Activated CD4-positive, alpha-beta T cell treated with anti-CD3 and anti-CD28 coated beads, Interleukin-2, amount 10 ng/mL, durations not matched to agents 24 days and 14 days (primary cell): ENCODE data around the gene MPDU1. TPM values are rescaled to one million over a fixed set of nuclear protein-coding genes. Genes with fewer than 3 reads are reported as not detected.

Experiments
- DNase-seq: peaks from one replicate; pipeline ENCODE4 v3.0.0; 2022
- H3K27ac Mint-ChIP-seq: one replicate; pipeline ENCODE4 v1.8.0; 2022; ENCODE audit warnings: mild to moderate bottlenecking, mixed read lengths
- H3K27me3 Mint-ChIP-seq: one replicate; pipeline ENCODE4 v1.8.0; 2022; ENCODE audit warnings: mixed read lengths
- H3K36me3 Mint-ChIP-seq: one replicate; pipeline ENCODE4 v1.8.0; 2022; ENCODE audit warnings: low read depth, mild to moderate bottlenecking, mixed read lengths
- H3K4me1 Mint-ChIP-seq: one replicate; pipeline ENCODE4 v1.8.0; 2021; ENCODE audit warnings: mixed read lengths
- H3K4me3 Mint-ChIP-seq: one replicate; pipeline ENCODE4 v1.8.0; 2022; ENCODE audit warnings: mild to moderate bottlenecking, moderate library complexity, mixed read lengths
- H3K9me3 Mint-ChIP-seq: one replicate; pipeline ENCODE4 v1.8.0; 2021; ENCODE audit warnings: mixed read lengths
- intact Hi-C: fragments of 100-400 bp; cut with micrococcal nuclease; formaldehyde crosslinking; loops from one replicate; pipeline ENCODE4 v1.15.1; 2023
- total RNA-seq: library from RNA; stranded (reverse); gene quantifications from 2 replicates; pipeline ENCODE4 v1.2.3, GENCODE V29; 2022

Gene MPDU1
- total RNA-seq, 1 donor from 2014 or later: 92.5 TPM

GRCh38 chr17:7570351-7570750, 13.3 kb upstream of the MPDU1 start:
- Mint-ChIP-seq H3K27ac (no peak overlapping the region), H3K4me1 (peaks cover 38% of the 10 kb centered on the region), H3K27me3 (peaks cover 2% of the 10 kb centered on the region), H3K9me3 (no peaks in the 10 kb centered on the region), H3K4me3 (no peak overlapping the region), H3K36me3 (peaks cover 72% of the 10 kb centered on the region)
- intact Hi-C loops: loop anchor here (10.0 kb wide), 1 partner anchor 264 kb away; the partner anchor contains the start of gene KDM6B
- DNase-seq: no peak

DNA sequence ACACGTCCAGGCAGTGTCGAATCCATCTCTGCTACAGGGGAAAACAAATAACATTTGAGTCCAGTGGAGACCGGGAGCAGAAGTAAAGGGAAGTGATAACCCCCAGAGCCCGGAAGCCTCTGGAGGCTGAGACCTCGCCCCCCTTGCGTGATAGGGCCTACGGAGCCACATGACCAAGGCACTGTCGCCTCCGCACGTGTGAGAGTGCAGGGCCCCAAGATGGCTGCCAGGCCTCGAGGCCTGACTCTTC, 11.4 kb upstream of the MPDU1 start:
- H3K4me1 Mint-ChIP-seq: peaks cover 54% of the 10 kb centered on the region
- H3K27me3 Mint-ChIP-seq: peaks cover 2% of the 10 kb centered on the region
- H3K27ac Mint-ChIP-seq: peak overlapping the region; percentile 100

GRCh38 chr17:7572588-7573323, 10.9 kb upstream of the MPDU1 start:
- Mint-ChIP-seq H3K4me3 (peak overlapping the region; percentile 95), H3K4me1 (peaks cover 55% of the 10 kb centered on the region), H3K27me3 (peaks cover 2% of the 10 kb centered on the region), H3K27ac (peak overlapping the region; percentile 100), H3K36me3 (peaks cover 78% of the 10 kb centered on the region), H3K9me3 (no peaks in the 10 kb centered on the region)
- peak; percentile 100 for DNase-seq
- intact Hi-C loops: loop anchor here (1.0 to 10.0 kb wide), 4 partner anchors 11 to 262 kb away; partner anchors contain the start of genes KDM6B, MPDU1, SENP3 and TP53

More for the DNA sequence above, 11.4 kb upstream of the MPDU1 start:
- no peak for DNase-seq
- H3K9me3 Mint-ChIP-seq: no peaks in the 10 kb centered on the region
- H3K4me3 Mint-ChIP-seq: peak overlapping the region; percentile 95
- H3K36me3 Mint-ChIP-seq: peaks cover 78% of the 10 kb centered on the region
- intact Hi-C loops: loop anchor here (1.0 to 10.0 kb wide), 4 partner anchors 11 to 263 kb away; partner anchors contain the start of genes KDM6B, MPDU1, SENP3 and TP53

GRCh38 chr17:7573324-7574080, 10.2 kb upstream of the MPDU1 start:
- Mint-ChIP-seq H3K4me3 (peak overlapping the region; percentile 95), H3K27ac (peak overlapping the region; percentile 100), H3K27me3 (peaks cover 2% of the 10 kb centered on the region), H3K36me3 (peaks cover 85% of the 10 kb centered on the region), H3K4me1 (peaks cover 62% of the 10 kb centered on the region), H3K9me3 (no peaks in the 10 kb centered on the region)
- intact Hi-C loops: loop anchor here (10.0 kb wide), 1 partner anchor 261 kb away; the partner anchor contains the start of gene KDM6B
- peak; percentile 96 for DNase-seq

- no peak for DNase-seq
- Mint-ChIP-seq H3K4me1 (peaks cover 65% of the 10 kb centered on the region), H3K9me3 (no peaks in the 10 kb centered on the region), H3K27ac (peak overlapping the region; percentile 100), H3K36me3 (peaks cover 88% of the 10 kb centered on the region), H3K27me3 (peaks cover 2% of the 10 kb centered on the region), H3K4me3 (peak overlapping the region; percentile 95)
- intact Hi-C loops: loop anchor here (10.0 kb wide), 1 partner anchor 260 kb away; the partner anchor contains the start of gene KDM6B
Observed at GRCh38 chr17:7574176-7574953, 9.3 kb upstream of the MPDU1 start.

GRCh38 chr17:7575481-7575883, 8.2 kb upstream of the MPDU1 start:
- H3K9me3 Mint-ChIP-seq: no peaks in the 10 kb centered on the region
- peak overlapping the region; percentile 34 for H3K27ac Mint-ChIP-seq
- H3K4me1 Mint-ChIP-seq: peaks cover 72% of the 10 kb centered on the region
- H3K4me3 Mint-ChIP-seq: peak overlapping the region; percentile 95
- peak; percentile 60 for DNase-seq
- peaks cover 91% of the 10 kb centered on the region for H3K36me3 Mint-ChIP-seq
- peaks cover 2% of the 10 kb centered on the region for H3K27me3 Mint-ChIP-seq
- intact Hi-C loops: loop anchor here (10.0 kb wide), 1 partner anchor 259 kb away; the partner anchor contains the start of gene KDM6B

- peak overlapping the region; percentile 34 for H3K27ac Mint-ChIP-seq
- intact Hi-C loops: loop anchor here (10.0 kb wide), 1 partner anchor 259 kb away; the partner anchor contains the start of gene KDM6B
- DNase-seq: no peak
- H3K4me1 Mint-ChIP-seq: peaks cover 73% of the 10 kb centered on the region
- H3K4me3 Mint-ChIP-seq: peak overlapping the region; percentile 95
- H3K36me3 Mint-ChIP-seq: peaks cover 91% of the 10 kb centered on the region
- no peaks in the 10 kb centered on the region for H3K9me3 Mint-ChIP-seq
- H3K27me3 Mint-ChIP-seq: peaks cover 2% of the 10 kb centered on the region
Observed at GRCh38 chr17:7575959-7576358, 7.7 kb upstream of the MPDU1 start.

- Mint-ChIP-seq H3K9me3 (no peaks in the 10 kb centered on the region), H3K4me3 (peak overlapping the region; percentile 95), H3K36me3 (peaks cover 91% of the 10 kb centered on the region), H3K27ac (peak overlapping the region; percentile 49), H3K4me1 (peaks cover 73% of the 10 kb centered on the region), H3K27me3 (peaks cover 2% of the 10 kb centered on the region)
- intact Hi-C loops: loop anchor here (10.0 kb wide), 1 partner anchor 258 kb away; the partner anchor contains the start of gene KDM6B
- peak; percentile 61 for DNase-seq
Observed at GRCh38 chr17:7576432-7576937, 7.2 kb upstream of the MPDU1 start.

GRCh38 chr17:7577327-7578199, 6.1 kb upstream of the MPDU1 start:
- H3K4me3 Mint-ChIP-seq: peak overlapping the region; percentile 69
- no peaks in the 10 kb centered on the region for H3K9me3 Mint-ChIP-seq
- H3K4me1 Mint-ChIP-seq: peaks cover 74% of the 10 kb centered on the region
- peak; percentile 61 for DNase-seq
- peaks cover 87% of the 10 kb centered on the region for H3K36me3 Mint-ChIP-seq
- H3K27me3 Mint-ChIP-seq: peaks cover 2% of the 10 kb centered on the region
- peak overlapping the region; percentile 79 for H3K27ac Mint-ChIP-seq
- intact Hi-C loops: loop anchor here (2.0 to 10.0 kb wide), 2 partner anchors 257 to 269 kb away; partner anchors contain the start of gene KDM6B

DNA sequence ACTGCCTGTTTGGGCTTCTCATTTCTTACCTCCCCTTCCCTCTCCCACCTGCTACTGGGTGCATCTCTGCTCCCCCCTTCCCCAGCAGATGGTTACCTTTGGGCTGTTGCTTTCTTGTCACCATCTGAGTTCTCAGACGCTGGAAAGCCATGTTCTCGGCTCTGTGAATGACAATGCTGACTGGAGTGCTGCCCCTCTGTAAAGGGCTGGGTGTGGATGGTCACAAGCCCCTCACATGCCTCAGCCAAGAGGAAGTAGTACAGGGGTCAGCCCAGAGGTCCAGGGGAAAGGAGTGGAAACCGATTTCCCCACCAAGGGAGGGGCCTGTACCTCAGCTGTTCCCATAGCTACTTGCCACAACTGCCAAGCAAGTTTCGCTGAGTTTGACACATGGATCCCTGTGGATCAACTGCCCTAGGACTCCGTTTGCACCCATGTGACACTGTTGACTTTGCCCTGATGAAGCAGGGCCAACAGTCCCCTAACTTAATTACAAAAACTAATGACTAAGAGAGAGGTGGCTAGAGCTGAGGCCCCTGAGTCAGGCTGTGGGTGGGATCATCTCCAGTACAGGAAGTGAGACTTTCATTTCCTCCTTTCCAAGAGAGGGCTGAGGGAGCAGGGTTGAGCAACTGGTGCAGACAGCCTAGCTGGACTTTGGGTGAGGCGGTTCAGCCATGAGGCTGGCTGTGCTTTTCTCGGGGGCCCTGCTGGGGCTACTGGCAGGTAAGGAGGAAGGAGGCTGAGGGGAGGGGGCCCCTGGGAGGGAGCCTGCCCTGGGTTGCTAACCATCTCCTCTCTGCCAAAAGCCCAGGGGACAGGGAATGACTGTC, 4.4 kb upstream of the MPDU1 start, which contains the start of gene CD68:
Gene CD68, plus strand, starts transcription at position 638 of the 833 bp plus-strand sequence. Its CDS starts 40 bp downstream, at position 678.
- intact Hi-C loops: loop anchor here (2.0 to 10.0 kb wide), 2 partner anchors 256 to 270 kb away; partner anchors contain the start of gene KDM6B
- Mint-ChIP-seq H3K27ac (peak within 1 kb of the TSS; percentile 87), H3K4me3 (peak within 1 kb of the TSS; percentile 69), H3K4me1 (peaks cover 74% of the 10 kb centered on the region), H3K9me3 (no peaks in the 10 kb centered on the region), H3K27me3 (no peaks in the 10 kb centered on the region), H3K36me3 (peaks cover 79% of the 10 kb centered on the region)
- peak; percentile 83 for DNase-seq

- H3K27me3 Mint-ChIP-seq: no peaks in the 10 kb centered on the region
- peak overlapping the region; percentile 87 for H3K27ac Mint-ChIP-seq
- H3K4me3 Mint-ChIP-seq: peak overlapping the region; percentile 59
- peak; percentile 75 for DNase-seq
- intact Hi-C loops: loop anchor here (2.0 to 10.0 kb wide), 2 partner anchors 255 to 271 kb away; partner anchors contain the start of gene KDM6B
- H3K9me3 Mint-ChIP-seq: no peaks in the 10 kb centered on the region
- H3K4me1 Mint-ChIP-seq: peaks cover 70% of the 10 kb centered on the region
- H3K36me3 Mint-ChIP-seq: peaks cover 75% of the 10 kb centered on the region
Observed at GRCh38 chr17:7579834-7580603, 3.6 kb upstream of the MPDU1 start.
